Colonic mucosa (tissue), 4 donors: Measurements from ENCODE around the gene PARS2. TPM values are rescaled to one million over a fixed set of nuclear protein-coding genes. Genes with fewer than 3 reads are reported as not detected.

ENCODE experiments used
- DNase-seq: peaks from one replicate; pipeline ENCODE4 v3.0.0-alpha.2; 2020
- H3K27ac ChIP-seq: fragments of 200-600 bp; one replicate; pipeline ENCODE4 v1.8.0; 2021
- H3K27me3 ChIP-seq: fragments of 200-600 bp; one replicate; pipeline ENCODE4 v1.8.0; 2021
- H3K36me3 ChIP-seq: fragments of 200-600 bp; one replicate; pipeline ENCODE4 v1.8.0; 2021
- H3K4me1 ChIP-seq: fragments of 200-600 bp; one replicate; pipeline ENCODE4 v1.8.0; 2021; ENCODE audit warnings: mild to moderate bottlenecking
- H3K4me3 ChIP-seq: fragments of 200-600 bp; one replicate; pipeline ENCODE4 v1.8.0; 2021
- H3K9ac ChIP-seq, 2 donors: one replicate each; pipeline ENCODE4 v1.7.0; 2013; ENCODE audit warnings: control low read depth in 2 of 2, low read depth in 2 of 2, low read length in 2 of 2
- H3K9me3 ChIP-seq: fragments of 200-600 bp; one replicate; pipeline ENCODE4 v1.8.0; 2021
- intact Hi-C: fragments of 100-400 bp; cut with DNase I; formaldehyde crosslinking; loops from one replicate; pipeline ENCODE4 v1.14.1; 2022
- total RNA-seq, 2 donors: library from RNA; stranded (reverse); fragmentation: NEBNext Ultra II Directional in 1 of 2; extraction: Animal tissue kit (Norgen Biotek cat#: 25700) in 1 of 2; gene quantifications; one replicate each; pipeline ENCODE4 v1.2.1, GENCODE V29; 2021
- TF ChIP-seq, protein P1 (sequence below): fragments of 200-600 bp; IDR thresholded peaks from one replicate; pipeline ENCODE4 v1.8.0; 2022; ENCODE audit warnings: antibody characterized with exemption, mild to moderate bottlenecking
- donor health status: healthy.
- donor health status: DM: no; HTN: no; CAD: no.
- donor health status: DM: no; HTN: no; CAD: no.

Gene PARS2
- total RNA-seq, 2 donors from 2014 or later: 11.1 to 11.2 TPM

DNA sequence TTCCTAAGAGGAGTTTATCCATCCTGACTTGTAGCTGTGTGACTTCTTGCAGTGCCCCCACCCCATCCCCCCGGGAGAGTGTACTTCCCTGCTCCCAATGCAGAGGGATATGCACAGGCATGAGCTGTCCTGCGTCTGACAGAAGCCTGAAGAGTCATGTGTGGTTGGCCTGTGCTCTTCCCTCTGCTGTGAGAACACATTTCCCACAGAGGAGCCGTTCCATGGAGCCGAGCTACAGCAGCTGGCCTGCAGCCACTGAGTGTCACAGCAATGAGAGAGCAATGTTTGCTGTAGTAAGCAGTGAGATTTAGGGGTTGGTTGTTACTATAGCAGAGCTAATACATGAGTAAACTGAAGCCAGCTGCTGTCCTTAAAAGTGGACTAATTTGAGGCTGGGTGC is 22.0 kb downstream of the PARS2 start:
- Histone ChIP-seq H3K27ac (no peak overlapping the region), H3K27me3 (no peaks in the 10 kb centered on the region), H3K9ac (no peak overlapping the region), H3K9me3 (no peaks in the 10 kb centered on the region), H3K4me1 (no peaks in the 10 kb centered on the region), H3K36me3 (no peaks in the 10 kb centered on the region), H3K4me3 (no peak overlapping the region)
- intact Hi-C loops: no loop called here
- no peak for DNase-seq
- TF ChIP-seq, protein P1, sequence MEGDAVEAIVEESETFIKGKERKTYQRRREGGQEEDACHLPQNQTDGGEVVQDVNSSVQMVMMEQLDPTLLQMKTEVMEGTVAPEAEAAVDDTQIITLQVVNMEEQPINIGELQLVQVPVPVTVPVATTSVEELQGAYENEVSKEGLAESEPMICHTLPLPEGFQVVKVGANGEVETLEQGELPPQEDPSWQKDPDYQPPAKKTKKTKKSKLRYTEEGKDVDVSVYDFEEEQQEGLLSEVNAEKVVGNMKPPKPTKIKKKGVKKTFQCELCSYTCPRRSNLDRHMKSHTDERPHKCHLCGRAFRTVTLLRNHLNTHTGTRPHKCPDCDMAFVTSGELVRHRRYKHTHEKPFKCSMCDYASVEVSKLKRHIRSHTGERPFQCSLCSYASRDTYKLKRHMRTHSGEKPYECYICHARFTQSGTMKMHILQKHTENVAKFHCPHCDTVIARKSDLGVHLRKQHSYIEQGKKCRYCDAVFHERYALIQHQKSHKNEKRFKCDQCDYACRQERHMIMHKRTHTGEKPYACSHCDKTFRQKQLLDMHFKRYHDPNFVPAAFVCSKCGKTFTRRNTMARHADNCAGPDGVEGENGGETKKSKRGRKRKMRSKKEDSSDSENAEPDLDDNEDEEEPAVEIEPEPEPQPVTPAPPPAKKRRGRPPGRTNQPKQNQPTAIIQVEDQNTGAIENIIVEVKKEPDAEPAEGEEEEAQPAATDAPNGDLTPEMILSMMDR: no peak

DNA sequence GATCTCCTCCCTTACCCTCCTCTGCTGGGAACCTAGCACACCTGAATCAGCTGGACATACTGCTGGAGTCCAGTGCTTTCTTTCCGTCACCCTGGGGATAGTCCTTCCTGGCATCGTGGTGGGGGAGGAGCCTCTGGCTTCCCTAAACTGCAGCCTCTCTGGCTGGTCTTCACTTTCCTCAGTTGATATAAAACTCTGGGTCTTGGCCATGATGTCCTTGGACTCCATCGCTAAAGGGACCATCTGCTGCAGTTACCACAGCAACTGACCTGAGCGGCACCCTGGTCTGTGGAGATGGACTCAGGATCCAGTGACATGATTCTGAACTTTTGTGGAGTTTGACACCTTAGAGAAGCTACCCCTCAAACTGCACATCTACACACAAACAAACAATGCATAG is 22.8 kb downstream of the PARS2 start:
- intact Hi-C loops: no loop called here
- H3K36me3 ChIP-seq: no peaks in the 10 kb centered on the region
- no peak for DNase-seq
- TF ChIP-seq, protein P1: no peak
- H3K27me3 ChIP-seq: no peaks in the 10 kb centered on the region
- no peak overlapping the region for H3K9ac ChIP-seq
- no peak overlapping the region for H3K27ac ChIP-seq
- no peaks in the 10 kb centered on the region for H3K4me1 ChIP-seq
- H3K9me3 ChIP-seq: no peaks in the 10 kb centered on the region
- H3K4me3 ChIP-seq: no peak overlapping the region

DNA sequence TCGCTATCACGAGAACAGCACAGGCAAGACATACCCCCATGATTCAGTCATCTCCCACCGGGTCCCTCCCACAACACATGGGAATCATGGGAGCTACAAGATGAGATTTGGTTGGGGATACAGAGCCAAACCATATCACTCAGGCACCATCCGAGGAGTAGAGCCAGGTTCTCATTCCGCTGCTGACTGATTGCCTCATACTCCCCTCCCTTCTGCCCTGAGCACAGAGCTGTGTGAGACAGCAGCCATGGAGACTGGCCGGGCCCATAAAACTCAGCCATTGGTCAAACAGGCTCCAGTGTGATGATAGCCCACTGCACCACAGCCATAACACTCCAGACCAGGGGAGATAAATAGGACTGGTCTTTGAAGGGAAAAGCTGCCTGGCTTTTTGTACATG is 26.1 kb downstream of the PARS2 start:
- TF ChIP-seq, protein P1: no peak
- no peaks in the 10 kb centered on the region for H3K9me3 ChIP-seq
- no peaks in the 10 kb centered on the region for H3K4me1 ChIP-seq
- H3K27ac ChIP-seq: no peak overlapping the region
- no peaks in the 10 kb centered on the region for H3K36me3 ChIP-seq
- no peak for DNase-seq
- no peaks in the 10 kb centered on the region for H3K27me3 ChIP-seq
- intact Hi-C loops: no loop called here
- H3K9ac ChIP-seq: no peak overlapping the region
- H3K4me3 ChIP-seq: no peak overlapping the region

DNA sequence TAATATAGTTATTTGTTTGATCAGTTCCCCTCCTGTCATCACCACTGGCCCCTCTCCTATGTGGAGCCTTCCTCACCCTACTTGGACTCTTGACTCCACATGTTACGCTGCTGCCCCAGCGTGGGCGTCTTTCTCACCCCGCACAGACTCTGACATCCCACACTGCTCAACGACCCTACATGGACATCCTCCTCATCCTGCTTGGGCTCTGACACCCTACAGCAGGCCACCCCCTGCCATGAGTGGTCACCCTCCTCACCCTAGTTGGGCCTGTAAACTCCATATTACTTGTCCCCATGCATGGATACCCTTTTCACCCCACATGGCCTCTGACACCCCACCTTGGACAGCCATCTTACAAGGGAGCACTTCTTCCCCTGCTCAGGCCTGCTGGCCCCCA is 27.6 kb downstream of the PARS2 start:
- TF ChIP-seq, protein P1: no peak
- DNase-seq: no peak
- no peak overlapping the region for H3K9ac ChIP-seq
- no peaks in the 10 kb centered on the region for H3K9me3 ChIP-seq
- no peak overlapping the region for H3K4me3 ChIP-seq
- H3K27me3 ChIP-seq: no peaks in the 10 kb centered on the region
- intact Hi-C loops: no loop called here
- H3K36me3 ChIP-seq: peaks cover under 1% of the 10 kb centered on the region
- no peaks in the 10 kb centered on the region for H3K4me1 ChIP-seq
- H3K27ac ChIP-seq: no peak overlapping the region

DNA sequence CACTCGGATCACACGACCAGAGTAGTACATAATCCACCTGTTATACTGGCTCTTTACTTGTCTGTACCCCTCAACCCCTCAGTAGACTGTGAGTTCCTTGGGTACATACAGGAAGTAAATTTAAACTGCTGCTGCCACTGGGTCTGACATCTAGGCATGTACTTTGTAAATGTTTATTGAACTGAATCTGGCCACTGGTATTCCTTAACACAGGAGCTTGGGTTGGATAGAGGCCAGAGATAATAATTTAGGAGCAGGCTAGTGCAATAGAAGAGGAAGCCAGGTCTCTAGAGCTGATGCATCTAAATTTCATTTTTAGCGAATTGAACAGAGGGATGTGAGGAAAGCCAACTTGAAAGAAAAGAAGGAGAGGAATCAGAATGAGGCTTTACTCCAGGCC is 36.3 kb downstream of the PARS2 start:
- peaks cover 5% of the 10 kb centered on the region for H3K36me3 ChIP-seq
- DNase-seq: no peak
- TF ChIP-seq, protein P1: no peak
- intact Hi-C loops: no loop called here
- H3K4me1 ChIP-seq: no peaks in the 10 kb centered on the region
- H3K27ac ChIP-seq: no peak overlapping the region
- no peaks in the 10 kb centered on the region for H3K9me3 ChIP-seq
- no peaks in the 10 kb centered on the region for H3K27me3 ChIP-seq
- H3K4me3 ChIP-seq: no peak overlapping the region
- no peak overlapping the region for H3K9ac ChIP-seq

DNA sequence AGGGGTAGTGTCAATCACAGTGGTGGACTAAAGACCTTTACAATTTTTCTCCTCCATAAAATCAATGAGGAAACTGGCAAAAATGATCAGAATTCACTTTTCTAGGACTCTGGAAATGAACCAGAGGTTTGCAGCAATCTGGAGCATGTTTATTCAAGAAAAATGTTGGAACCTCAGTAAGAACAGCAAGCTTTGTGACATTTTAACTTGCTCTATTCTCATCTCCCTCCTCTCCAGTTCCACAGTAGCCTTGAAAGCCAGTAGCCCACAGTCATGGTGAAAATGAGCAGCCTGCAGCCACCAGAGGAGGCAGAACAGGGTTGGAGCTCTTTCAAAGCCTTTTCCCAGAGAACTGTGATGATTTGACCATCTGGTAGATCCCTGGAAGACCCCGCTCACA is 39.6 kb downstream of the PARS2 start:
- no peak overlapping the region for H3K9ac ChIP-seq
- no peaks in the 10 kb centered on the region for H3K4me1 ChIP-seq
- TF ChIP-seq, protein P1: no peak
- H3K9me3 ChIP-seq: no peaks in the 10 kb centered on the region
- H3K27ac ChIP-seq: no peak overlapping the region
- no peak for DNase-seq
- intact Hi-C loops: no loop called here
- no peak overlapping the region for H3K4me3 ChIP-seq
- no peaks in the 10 kb centered on the region for H3K36me3 ChIP-seq
- no peaks in the 10 kb centered on the region for H3K27me3 ChIP-seq
